ENCODE data around the gene CEBPG. TPM values are rescaled to one million over a fixed set of nuclear protein-coding genes. Genes with fewer than 3 reads are reported as not detected.

CEBPG gene
- polyA plus RNA-seq, 4 donors: 48.6 to 78.0 (median 67.7) TPM

- DNase-seq (no peak), FAIRE-seq (no peak)
- peaks cover 0 to 41% (median 5%) of the 10 kb centered on the region in 3 donors for H3K4me1 ChIP-seq (ENCODE audit: control insufficient read depth in 3 of 3, insufficient read depth in 2 of 3, low read depth in 1 of 3, low read length in 2 of 3)
- H3K36me3 ChIP-seq (ENCODE audit: control insufficient read depth in 3 of 3, insufficient read depth in 2 of 3, low read depth in 1 of 3, low read length in 3 of 3): peaks cover 0 to 76% (median 6%) of the 10 kb centered on the region in 3 donors
- no peak overlapping the region for H3K4me3 ChIP-seq (ENCODE audit: low read depth in 1 of 3, low read length in 3 of 3)
- no peaks in the 10 kb centered on the region for H3K27me3 ChIP-seq (ENCODE audit: control insufficient read depth in 3 of 3, insufficient read depth in 3 of 3, low read length in 3 of 3)
- H3K9me3 ChIP-seq (ENCODE audit: control insufficient read depth in 2 of 2, insufficient read depth in 1 of 2, low read depth in 1 of 2, low read length in 1 of 2): no peaks in the 10 kb centered on the region
- no peak overlapping the region for H3K27ac ChIP-seq (ENCODE audit: low read depth in 1 of 3, low read length in 2 of 3)
- WGBS, 3 donors: 47 to 57% (median 56%) methylated on average over 9 of the region's 9 CpGs
Observed at GRCh38 chr19:33407140-33407551, 33.6 kb downstream of the CEBPG start.

GRCh38 chr19:33407716-33408115 lies 34.2 kb downstream of the CEBPG start:
- WGBS, 3 donors: 78 to 92% (median 82%) methylated on average over 11 to 12 of the region's 12 CpGs

GRCh38 chr19:33408116-33408515 lies 34.6 kb downstream of the CEBPG start:
- H3K27ac ChIP-seq (ENCODE audit: low read depth in 1 of 3, low read length in 2 of 3): no peak overlapping the region
- FAIRE-seq: no peak
- H3K4me1 ChIP-seq (ENCODE audit: control insufficient read depth in 3 of 3, insufficient read depth in 2 of 3, low read depth in 1 of 3, low read length in 2 of 3): peaks cover 0 to 31% (median under 1%) of the 10 kb centered on the region in 3 donors
- H3K4me3 ChIP-seq (ENCODE audit: low read depth in 1 of 3, low read length in 3 of 3): no peak overlapping the region
- H3K9me3 ChIP-seq (ENCODE audit: control insufficient read depth in 2 of 2, insufficient read depth in 1 of 2, low read depth in 1 of 2, low read length in 1 of 2): no peaks in the 10 kb centered on the region
- WGBS, 3 donors: 85 to 88% (median 87%) methylated on average over 13 of the region's 13 CpGs
- no peak for DNase-seq
- no peaks in the 10 kb centered on the region for H3K27me3 ChIP-seq (ENCODE audit: control insufficient read depth in 3 of 3, insufficient read depth in 3 of 3, low read length in 3 of 3)
- H3K36me3 ChIP-seq (ENCODE audit: control insufficient read depth in 3 of 3, insufficient read depth in 2 of 3, low read depth in 1 of 3, low read length in 3 of 3): peaks cover 0 to 70% (median 7%) of the 10 kb centered on the region in 3 donors

More at GRCh38 chr19:33407716-33408115, 34.2 kb downstream of the CEBPG start:
- FAIRE-seq (no peak), DNase-seq (no peak)
- Histone ChIP-seq H3K4me1 (ENCODE audit: control insufficient read depth in 3 of 3, insufficient read depth in 2 of 3, low read depth in 1 of 3, low read length in 2 of 3) (peaks cover 0 to 35% (median 3%) of the 10 kb centered on the region in 3 donors), H3K9me3 (ENCODE audit: control insufficient read depth in 2 of 2, insufficient read depth in 1 of 2, low read depth in 1 of 2, low read length in 1 of 2) (no peaks in the 10 kb centered on the region), H3K36me3 (ENCODE audit: control insufficient read depth in 3 of 3, insufficient read depth in 2 of 3, low read depth in 1 of 3, low read length in 3 of 3) (peaks cover 0 to 72% (median 7%) of the 10 kb centered on the region in 3 donors), H3K4me3 (ENCODE audit: low read depth in 1 of 3, low read length in 3 of 3) (no peak overlapping the region), H3K27me3 (ENCODE audit: control insufficient read depth in 3 of 3, insufficient read depth in 3 of 3, low read length in 3 of 3) (no peaks in the 10 kb centered on the region), H3K27ac (ENCODE audit: low read depth in 1 of 3, low read length in 2 of 3) (no peak overlapping the region)

GRCh38 chr19:33408538-33409434 lies 35.3 kb downstream of the CEBPG start:
- Histone ChIP-seq H3K4me1 (ENCODE audit: control insufficient read depth in 3 of 3, insufficient read depth in 2 of 3, low read depth in 1 of 3, low read length in 2 of 3) (peaks cover 0 to 26% (median 0%) of the 10 kb centered on the region in 3 donors), H3K9me3 (ENCODE audit: control insufficient read depth in 2 of 2, insufficient read depth in 1 of 2, low read depth in 1 of 2, low read length in 1 of 2) (no peaks in the 10 kb centered on the region), H3K4me3 (ENCODE audit: low read depth in 1 of 3, low read length in 3 of 3) (no peak overlapping the region), H3K36me3 (ENCODE audit: control insufficient read depth in 3 of 3, insufficient read depth in 2 of 3, low read depth in 1 of 3, low read length in 3 of 3) (peaks cover 0 to 71% (median 9%) of the 10 kb centered on the region in 3 donors), H3K27me3 (ENCODE audit: control insufficient read depth in 3 of 3, insufficient read depth in 3 of 3, low read length in 3 of 3) (no peaks in the 10 kb centered on the region), H3K27ac (ENCODE audit: low read depth in 1 of 3, low read length in 2 of 3) (no peak overlapping the region)
- WGBS, 3 donors: 53 to 82% (median 66%) methylated on average over 18 of the region's 18 CpGs
- DNase-seq (no peak), FAIRE-seq (no peak)

- DNase-seq: no peak
- Histone ChIP-seq H3K9me3 (ENCODE audit: control insufficient read depth in 2 of 2, insufficient read depth in 1 of 2, low read depth in 1 of 2, low read length in 1 of 2) (no peaks in the 10 kb centered on the region), H3K36me3 (ENCODE audit: control insufficient read depth in 3 of 3, insufficient read depth in 2 of 3, low read depth in 1 of 3, low read length in 3 of 3) (peaks cover 0 to 72% (median 9%) of the 10 kb centered on the region in 3 donors), H3K27ac (ENCODE audit: low read depth in 1 of 3, low read length in 2 of 3) (no peak overlapping the region), H3K4me3 (ENCODE audit: low read depth in 1 of 3, low read length in 3 of 3) (no peak overlapping the region), H3K27me3 (ENCODE audit: control insufficient read depth in 3 of 3, insufficient read depth in 3 of 3, low read length in 3 of 3) (no peaks in the 10 kb centered on the region), H3K4me1 (ENCODE audit: control insufficient read depth in 3 of 3, insufficient read depth in 2 of 3, low read depth in 1 of 3, low read length in 2 of 3) (peaks cover 0 to 15% (median 0%) of the 10 kb centered on the region in 3 donors)
- FAIRE-seq: no peak
- 94 to 95% (median 95%) methylated on average over 27 of the region's 27 CpGs for WGBS, 3 donors
Observed at GRCh38 chr19:33409906-33410685, 36.6 kb downstream of the CEBPG start.

- Histone ChIP-seq H3K27me3 (ENCODE audit: control insufficient read depth in 3 of 3, insufficient read depth in 3 of 3, low read length in 3 of 3) (no peaks in the 10 kb centered on the region), H3K4me1 (ENCODE audit: control insufficient read depth in 3 of 3, insufficient read depth in 2 of 3, low read depth in 1 of 3, low read length in 2 of 3) (peaks cover 0 to 9% (median 0%) of the 10 kb centered on the region in 3 donors), H3K27ac (ENCODE audit: low read depth in 1 of 3, low read length in 2 of 3) (no peak overlapping the region), H3K36me3 (ENCODE audit: control insufficient read depth in 3 of 3, insufficient read depth in 2 of 3, low read depth in 1 of 3, low read length in 3 of 3) (peaks cover 0 to 66% (median 9%) of the 10 kb centered on the region in 3 donors), H3K4me3 (ENCODE audit: low read depth in 1 of 3, low read length in 3 of 3) (no peak overlapping the region), H3K9me3 (ENCODE audit: control insufficient read depth in 2 of 2, insufficient read depth in 1 of 2, low read depth in 1 of 2, low read length in 1 of 2) (no peaks in the 10 kb centered on the region)
- WGBS, 3 donors: 87 to 91% (median 89%) methylated on average over 21 of the region's 21 CpGs
- FAIRE-seq: no peak
- no peak for DNase-seq
Observed at GRCh38 chr19:33410915-33411401, 37.4 kb downstream of the CEBPG start.

- Histone ChIP-seq H3K27ac (ENCODE audit: low read depth in 1 of 3, low read length in 2 of 3) (no peak overlapping the region), H3K27me3 (ENCODE audit: control insufficient read depth in 3 of 3, insufficient read depth in 3 of 3, low read length in 3 of 3) (no peaks in the 10 kb centered on the region), H3K4me3 (ENCODE audit: low read depth in 1 of 3, low read length in 3 of 3) (no peak overlapping the region), H3K9me3 (ENCODE audit: control insufficient read depth in 2 of 2, insufficient read depth in 1 of 2, low read depth in 1 of 2, low read length in 1 of 2) (no peaks in the 10 kb centered on the region), H3K36me3 (ENCODE audit: control insufficient read depth in 3 of 3, insufficient read depth in 2 of 3, low read depth in 1 of 3, low read length in 3 of 3) (peaks cover 0 to 59% (median 9%) of the 10 kb centered on the region in 3 donors), H3K4me1 (ENCODE audit: control insufficient read depth in 3 of 3, insufficient read depth in 2 of 3, low read depth in 1 of 3, low read length in 2 of 3) (peaks cover 0 to 7% (median 0%) of the 10 kb centered on the region in 3 donors)
- 92 to 93% (median 93%) methylated on average over 20 of the region's 20 CpGs for WGBS, 3 donors
- DNase-seq (no peak), FAIRE-seq (no peak)
Observed at GRCh38 chr19:33411621-33412180, 38.2 kb downstream of the CEBPG start.

All from small intestine (tissue), 7 donors.